ENCODE results near the gene AMIGO2.

- no peak for TF ChIP-seq POLR2A (IDR thresholded peaks at IDR 0.05)
- no peak for TF ChIP-seq CTCF (IDR thresholded peaks at IDR 0.05)
- no peak for TF ChIP-seq EP300 (IDR thresholded peaks at IDR 0.05)
These were observed 28.2 kb upstream of the AMIGO2 start for GRCh38 chr12:47107926-47108325.

All from stomach (tissue), 4 donors.